IMR-90 (cell line): Measurements from ENCODE around the gene KRIT1. TPM values are rescaled to one million over a fixed set of nuclear protein-coding genes. Genes with fewer than 3 reads are reported as not detected.

ENCODE experiments used
- ATAC-seq: fragments of 200-7000 bp; cut with Tn5 transposase; 2 replicates; pipeline ENCODE4 v1.9.1; 2020; ENCODE audit warnings: low read depth, mild to moderate bottlenecking, moderate library complexity
- BruUV-seq: library from RNA; stranded (reverse); fragments of 400-500 nt; replicated peaks from 2 replicates; lab custom pipeline; 2021; lab: Mats Ljungman, UMichigan
- CTCF ChIA-PET: fragments of 300-600 bp; formaldehyde crosslinking; extraction: SDS; loops from one replicate; lab custom pipeline; 2021; ENCODE audit warnings: antibody characterized with exemption; lab: Yijun Ruan, JAX
- POLR2A ChIA-PET: fragments of 300-600 bp; sonication (Branson Sonifier 250); formaldehyde crosslinking; loops from one replicate; lab custom pipeline; 2022; ENCODE audit warnings: antibody characterized with exemption; ENCODE audit not compliant: unreplicated experiment; lab: Charles Lee
- DNase-seq: peaks from one replicate; pipeline ENCODE4 v3.0.0; 2013
- H2AFZ ChIP-seq: replicated peaks from 2 replicates; pipeline ENCODE3; 2013; ENCODE audit warnings: low read length, mild to moderate bottlenecking; ENCODE audit not compliant: poor library complexity
- H2AK5ac ChIP-seq: 2 replicates; pipeline ENCODE4 v1.6.1; 2013; ENCODE audit warnings: low read depth, low read length, inconsistent platforms
- H2AK9ac ChIP-seq: replicated peaks from 2 replicates; pipeline ENCODE3; 2013; ENCODE audit warnings: mild to moderate bottlenecking, low read depth, low read length, moderate library complexity; ENCODE audit not compliant: poor library complexity
- H2BK120ac ChIP-seq: 2 replicates; pipeline ENCODE4 v1.6.1; 2013; ENCODE audit warnings: low read depth, low read length, inconsistent platforms
- H2BK15ac ChIP-seq: 3 replicates; pipeline ENCODE4 v1.6.1; 2013; ENCODE audit warnings: low read depth, low read length, inconsistent platforms
- H2BK20ac ChIP-seq: 2 replicates; pipeline ENCODE4 v1.6.1; 2013; ENCODE audit warnings: low read depth, mild to moderate bottlenecking, inconsistent platforms, low read length, moderate library complexity
- H2BK5ac ChIP-seq: 2 replicates; pipeline ENCODE4 v1.6.1; 2013; ENCODE audit warnings: mild to moderate bottlenecking, low read depth, low read length, inconsistent platforms; ENCODE audit not compliant: poor library complexity, severe bottlenecking
- H3K14ac ChIP-seq: replicated peaks from 2 replicates; pipeline ENCODE4 v1.6.1; 2013; ENCODE audit warnings: low read depth, low read length, inconsistent platforms
- H3K18ac ChIP-seq: 2 replicates; pipeline ENCODE4 v1.6.1; 2013; ENCODE audit warnings: low read depth, low read length, control low read depth
- H3K23ac ChIP-seq: 2 replicates; pipeline ENCODE4 v1.6.1; 2013; ENCODE audit warnings: low read depth, low read length, inconsistent platforms
- H3K27ac ChIP-seq: 2 replicates; pipeline ENCODE4 v1.5.1; 2013; ENCODE audit warnings: mild to moderate bottlenecking, control low read depth, low read length; ENCODE audit not compliant: insufficient read depth
- H3K27me3 ChIP-seq: 2 replicates; pipeline ENCODE4 v1.6.1; 2013; ENCODE audit warnings: low read length; ENCODE audit not compliant: control insufficient read depth, insufficient read depth
- H3K36me3 ChIP-seq: 2 replicates; pipeline ENCODE4 v1.6.1; 2013; ENCODE audit warnings: low read length, mixed read lengths; ENCODE audit not compliant: control insufficient read depth, insufficient read depth
- H3K4ac ChIP-seq: 2 replicates; pipeline ENCODE4 v1.6.1; 2013; ENCODE audit warnings: low read depth, low read length, inconsistent platforms
- H3K4me1 ChIP-seq: 2 replicates; pipeline ENCODE4 v1.6.1; 2013; ENCODE audit warnings: low read length, mixed read lengths; ENCODE audit not compliant: control insufficient read depth, insufficient read depth
- H3K4me2 ChIP-seq: 2 replicates; pipeline ENCODE4 v1.6.1; 2013; ENCODE audit warnings: low read depth, mild to moderate bottlenecking, control low read depth, low read length, moderate library complexity
- H3K4me3 ChIP-seq: 2 replicates; pipeline ENCODE4 v1.5.1; 2013; ENCODE audit warnings: low read depth, mild to moderate bottlenecking, control low read depth, low read length, moderate library complexity; ENCODE audit not compliant: insufficient read depth
- H3K56ac ChIP-seq: 2 replicates; pipeline ENCODE4 v1.6.1; 2013; ENCODE audit warnings: low read length, inconsistent platforms; ENCODE audit not compliant: insufficient read depth; ENCODE audit errors: extremely low read depth
- H3K79me1 ChIP-seq, 2 experiments: 2 replicates each; pipeline ENCODE4 v1.6.1; 2013; ENCODE audit warnings: low read length in 2 of 2, inconsistent platforms in 1 of 2, low read depth in 1 of 2
- H3K9ac ChIP-seq: 2 replicates; pipeline ENCODE4 v1.6.1; 2013; ENCODE audit warnings: low read depth, low read length, control low read depth
- H3K9me1 ChIP-seq: 2 replicates; pipeline ENCODE4 v1.6.1; 2013; ENCODE audit warnings: low read length, inconsistent platforms; ENCODE audit not compliant: insufficient read depth
- H3K9me3 ChIP-seq: 2 replicates; pipeline ENCODE4 v1.6.1; 2013; ENCODE audit warnings: low read length; ENCODE audit not compliant: control insufficient read depth, insufficient read depth
- H4K20me1 ChIP-seq: 2 replicates; pipeline ENCODE4 v1.6.1; 2013; ENCODE audit warnings: low read length, inconsistent platforms; ENCODE audit not compliant: insufficient read depth
- H4K5ac ChIP-seq: 2 replicates; pipeline ENCODE4 v1.6.1; 2013; ENCODE audit warnings: mild to moderate bottlenecking, low read depth, low read length, control low read depth
- H4K8ac ChIP-seq, 2 experiments: 2 replicates each; pipeline ENCODE4 v1.6.1; 2013; ENCODE audit warnings: low read depth in 2 of 2, low read length in 2 of 2, control low read depth in 1 of 2, inconsistent platforms in 1 of 2
- H4K91ac ChIP-seq: 2 replicates; pipeline ENCODE4 v1.6.1; 2013; ENCODE audit warnings: low read depth, low read length, inconsistent platforms; ENCODE audit not compliant: insufficient read depth
- CEBPB ChIP-seq: IDR thresholded peaks from 2 replicates; pipeline ENCODE4 v1.6.1; 2012; ENCODE audit warnings: low read depth, low read length, improper control_type of control experiment
- CHD1 ChIP-seq: IDR thresholded peaks from 2 replicates; pipeline ENCODE4 v1.6.1; 2012; ENCODE audit warnings: low read depth, low read length, improper control_type of control experiment
- ELK1 ChIP-seq: fragments of 150-350 bp; IDR thresholded peaks from 2 replicates; pipeline ENCODE4 v1.6.1; 2016; ENCODE audit warnings: low read depth, mild to moderate bottlenecking, low read length, moderate library complexity, borderline replicate concordance
- FOS ChIP-seq: fragments of 150-350 bp; IDR thresholded peaks from 2 replicates; pipeline ENCODE4 v1.6.1; 2016; ENCODE audit warnings: low read depth, low read length
- MAFK ChIP-seq: IDR thresholded peaks from 2 replicates; pipeline ENCODE4 v1.6.1; 2012; ENCODE audit warnings: low read depth, low read length, improper control_type of control experiment
- MAZ ChIP-seq: IDR thresholded peaks from 2 replicates; pipeline ENCODE4 v1.6.1; 2012; ENCODE audit warnings: low read depth, mild to moderate bottlenecking, low read length, improper control_type of control experiment, moderate library complexity, borderline replicate concordance
- MXI1 ChIP-seq: IDR thresholded peaks from 2 replicates; pipeline ENCODE4 v1.6.1; 2012; ENCODE audit warnings: low read depth, mild to moderate bottlenecking, low read length, moderate library complexity, borderline replicate concordance
- NFE2L2 ChIP-seq: fragments of 150-350 bp; IDR thresholded peaks from 2 replicates; pipeline ENCODE4 v1.6.1; 2016; ENCODE audit warnings: low read depth, mild to moderate bottlenecking, low read length
- POLR2A ChIP-seq: IDR thresholded peaks from 2 replicates; pipeline ENCODE4 v1.6.1; 2012; ENCODE audit warnings: mild to moderate bottlenecking, low read depth, low read length
- RAD21 ChIP-seq: IDR thresholded peaks from 2 replicates; pipeline ENCODE4 v1.6.1; 2012; ENCODE audit warnings: low read length, improper control_type of control experiment
- RCOR1 ChIP-seq: IDR thresholded peaks from 2 replicates; pipeline ENCODE4 v1.6.1; 2012; ENCODE audit warnings: mild to moderate bottlenecking, low read length, improper control_type of control experiment; ENCODE audit not compliant: insufficient replicate concordance
- SMC3 ChIP-seq: fragments of 150-350 bp; IDR thresholded peaks from 2 replicates; pipeline ENCODE4 v1.6.1; 2016; ENCODE audit warnings: low read depth, mild to moderate bottlenecking, antibody characterized with exemption, low read length, moderate library complexity
- USF2 ChIP-seq: fragments of 150-350 bp; IDR thresholded peaks from 2 replicates; pipeline ENCODE4 v1.6.1; 2017; ENCODE audit warnings: mild to moderate bottlenecking, antibody characterized with exemption, low read length, low read depth
- WGBS, 2 experiments: methylation state at CpG; one replicate each; pipeline versions ENCODE4 v1.1.5 to v1.1.7; 2013; ENCODE audit warnings: missing lambda C conversion rate in 2 of 2; ENCODE audit not compliant: insufficient read length in 1 of 2; ENCODE audit errors: extremely low coverage in 2 of 2; 5-methylcytosine and 5-hydroxymethylcytosine counted together
- dilution Hi-C: fragments of 300-500 bp; cut with HindIII; formaldehyde crosslinking; loops from one replicate; pipeline ENCODE4 v1.14.3; 2018; ENCODE audit warnings: low sequenced_read_pairs; ENCODE audit not compliant: unreplicated experiment
- in situ Hi-C: fragments of 300-500 bp; cut with MboI; formaldehyde crosslinking; loops from 3 replicates; pipeline ENCODE4 v1.14.3; 2019; ENCODE audit warnings: low sequenced_read_pairs, inconsistent platforms, mixed read lengths
- intact Hi-C: fragments of 100-400 bp; cut with micrococcal nuclease; formaldehyde crosslinking; loops from 2 replicates; pipeline ENCODE4 v1.10.0; 2022
- polyA plus RNA-seq, 3 experiments: library from polyadenylated mRNA; depleted of rRNA; stranded (reverse); fragments of >200 nt; gene quantifications; 2 replicates each; pipeline ENCODE4 v1.2.3, GENCODE V29; 2012; ENCODE audit warnings: low replicate concordance in 1 of 3
- total RNA-seq: library from RNA; depleted of rRNA; stranded (reverse); fragments of >200 nt; gene quantifications from 2 replicates; pipeline ENCODE4 v1.2.3, GENCODE V29; 2012

Gene KRIT1
- total and polyA plus RNA-seq, 2 of the 4 experiments (the other 2 are of a cell fraction) = 22.9 to 38.2 TPM

GRCh38 chr7:92266415-92267241 is 20.9 kb upstream of the KRIT1 start:
- TF ChIP-seq FOS (no peak), RCOR1 (no peak), MAFK (no peak), RAD21 (no peak), SMC3 (no peak), ELK1 (no peak), NFE2L2 (no peak), MAZ (no peak), CEBPB (no peak), CHD1 (no peak), POLR2A (no peak), USF2 (no peak), MXI1 (no peak)
- Histone ChIP-seq H2BK120ac (no peak overlapping the region), H3K4me1 (no peaks in the 10 kb centered on the region), H3K9me1 (0 out of 2 replicates have a peak, but pooled peaks cover 7% of the 10 kb centered on the region), H3K36me3 (no peaks in the 10 kb centered on the region), H3K18ac (no peak overlapping the region), H2BK15ac (no peak overlapping the region), H4K20me1 (peaks cover 14% of the 10 kb centered on the region; the same call in 1 of the 2 replicates), H2AFZ (no peak overlapping the region), H3K56ac (no peak overlapping the region), H3K79me1 (peaks cover 21 to 42% of the 10 kb centered on the region in 2 experiments), H4K91ac (no peak overlapping the region), H3K4me2 (no peak overlapping the region), H4K5ac (no peak overlapping the region), H2AK9ac (peak overlapping the region; percentile 23), H2BK20ac (no peak overlapping the region), H2AK5ac (no peak overlapping the region), H3K23ac (no peak overlapping the region), H3K9me3 (no peaks in the 10 kb centered on the region), H3K27ac (no peak overlapping the region), H3K14ac (peak overlapping the region; percentile 44; the same call in 1 of the 2 replicates), H4K8ac (no peak overlapping the region), H3K9ac (no peak overlapping the region), H3K27me3 (no peaks in the 10 kb centered on the region), H3K4me3 (no peak overlapping the region), H2BK5ac (no peak overlapping the region), H3K4ac (no peak overlapping the region)
- no TSS peak for BruUV-seq
- ATAC-seq (no peak), DNase-seq (peak; percentile 16)
- in situ Hi-C loops = no loop called here
- dilution Hi-C loops = no loop called here
- ChIA-PET CTCF (interaction anchor here (0.5 kb wide), 1 partner anchor 61 kb away, joined by 3 read pairs; no protein-coding TSS in a partner anchor), POLR2A (no interaction called here)
- intact Hi-C loops = no loop called here
- 100% methylated on average over 1 of the region's 5 CpGs; no CpG with 5 or more reads in 1 of the 2 experiments for WGBS, 2 experiments
